Measurements from ENCODE around the gene EXOC1.
"Not testable (repeated sequence)": the region's sequence is repeated elsewhere in the genome, so short reads cannot be mapped to it uniquely, and the experiment has no call there.

EXOC1 gene

GRCh38 chr4:55931043-55931442 is 77.6 kb downstream of the EXOC1 start:
- no peaks in the 10 kb centered on the region for H3K36me3 ChIP-seq (ENCODE audit: insufficient read depth, low read length)
- H3K79me2 ChIP-seq (ENCODE audit: control insufficient read depth, insufficient read depth, low read length, unreplicated experiment): no peaks in the 10 kb centered on the region
- H2AFZ ChIP-seq (ENCODE audit: low read length, unreplicated experiment): no peak overlapping the region
- no peaks in the 10 kb centered on the region for H3K27me3 ChIP-seq (ENCODE audit: insufficient read depth, low read length)
- no peak overlapping the region for H3K4me3 ChIP-seq (ENCODE audit: low read depth, low read length)
- H3K27ac ChIP-seq (ENCODE audit: low read depth, low read length): no peak overlapping the region
- no peaks in the 10 kb centered on the region for H3K4me1 ChIP-seq (ENCODE audit: control insufficient read depth, insufficient read depth, low read length, unreplicated experiment)

GRCh38 chr4:55931833-55932232 is 78.4 kb downstream of the EXOC1 start:
- Histone ChIP-seq H3K27ac (ENCODE audit: low read depth, low read length) (no peak overlapping the region), H2AFZ (ENCODE audit: low read length, unreplicated experiment) (no peak overlapping the region), H3K79me2 (ENCODE audit: control insufficient read depth, insufficient read depth, low read length, unreplicated experiment) (no peaks in the 10 kb centered on the region), H3K27me3 (ENCODE audit: insufficient read depth, low read length) (no peaks in the 10 kb centered on the region), H3K4me3 (ENCODE audit: low read depth, low read length) (no peak overlapping the region), H3K36me3 (ENCODE audit: insufficient read depth, low read length) (no peaks in the 10 kb centered on the region), H3K4me1 (ENCODE audit: control insufficient read depth, insufficient read depth, low read length, unreplicated experiment) (no peaks in the 10 kb centered on the region)

GRCh38 chr4:55932511-55932910 is 79.1 kb downstream of the EXOC1 start:
- Histone ChIP-seq H2AFZ (ENCODE audit: low read length, unreplicated experiment) (no peak overlapping the region), H3K4me1 (ENCODE audit: control insufficient read depth, insufficient read depth, low read length, unreplicated experiment) (no peaks in the 10 kb centered on the region), H3K4me3 (ENCODE audit: low read depth, low read length) (no peak overlapping the region), H3K36me3 (ENCODE audit: insufficient read depth, low read length) (0 out of 2 replicates have a peak, but pooled peaks cover 6% of the 10 kb centered on the region), H3K27me3 (ENCODE audit: insufficient read depth, low read length) (no peaks in the 10 kb centered on the region), H3K27ac (ENCODE audit: low read depth, low read length) (no peak overlapping the region), H3K79me2 (ENCODE audit: control insufficient read depth, insufficient read depth, low read length, unreplicated experiment) (no peaks in the 10 kb centered on the region)

- Histone ChIP-seq H3K79me2 (ENCODE audit: control insufficient read depth, insufficient read depth, low read length, unreplicated experiment) (no peaks in the 10 kb centered on the region), H3K27me3 (ENCODE audit: insufficient read depth, low read length) (no peaks in the 10 kb centered on the region), H3K36me3 (ENCODE audit: insufficient read depth, low read length) (peaks cover 17% of the 10 kb centered on the region), H2AFZ (ENCODE audit: low read length, unreplicated experiment) (no peak overlapping the region), H3K4me3 (ENCODE audit: low read depth, low read length) (no peak overlapping the region), H3K4me1 (ENCODE audit: control insufficient read depth, insufficient read depth, low read length, unreplicated experiment) (no peaks in the 10 kb centered on the region), H3K27ac (ENCODE audit: low read depth, low read length) (no peak overlapping the region)
Measured at GRCh38 chr4:55933611-55934010, 80.2 kb downstream of the EXOC1 start.

GRCh38 chr4:55935907-55936306 is 82.5 kb downstream of the EXOC1 start:
- not testable (repeated sequence) for H3K27ac ChIP-seq (ENCODE audit: low read depth, low read length); H3K4me3 ChIP-seq (ENCODE audit: low read depth, low read length); H3K27me3 ChIP-seq (ENCODE audit: insufficient read depth, low read length); H3K79me2 ChIP-seq (ENCODE audit: control insufficient read depth, insufficient read depth, low read length, unreplicated experiment); H2AFZ ChIP-seq (ENCODE audit: low read length, unreplicated experiment); H3K4me1 ChIP-seq (ENCODE audit: control insufficient read depth, insufficient read depth, low read length, unreplicated experiment)
- peaks cover 23% of the 10 kb centered on the region for H3K36me3 ChIP-seq (ENCODE audit: insufficient read depth, low read length)

GRCh38 chr4:55938481-55938880 is 85.0 kb downstream of the EXOC1 start:
- Histone ChIP-seq H3K4me1 (ENCODE audit: control insufficient read depth, insufficient read depth, low read length, unreplicated experiment) (no peaks in the 10 kb centered on the region), H3K79me2 (ENCODE audit: control insufficient read depth, insufficient read depth, low read length, unreplicated experiment) (no peaks in the 10 kb centered on the region), H3K27me3 (ENCODE audit: insufficient read depth, low read length) (no peaks in the 10 kb centered on the region), H2AFZ (ENCODE audit: low read length, unreplicated experiment) (no peak overlapping the region), H3K36me3 (ENCODE audit: insufficient read depth, low read length) (peaks cover 23% of the 10 kb centered on the region), H3K4me3 (ENCODE audit: low read depth, low read length) (no peak overlapping the region), H3K27ac (ENCODE audit: low read depth, low read length) (no peak overlapping the region)

GRCh38 chr4:55939421-55939820 is 86.0 kb downstream of the EXOC1 start:
- Histone ChIP-seq H3K79me2 (ENCODE audit: control insufficient read depth, insufficient read depth, low read length, unreplicated experiment) (no peaks in the 10 kb centered on the region), H3K27me3 (ENCODE audit: insufficient read depth, low read length) (no peaks in the 10 kb centered on the region), H3K4me3 (ENCODE audit: low read depth, low read length) (no peak overlapping the region), H3K27ac (ENCODE audit: low read depth, low read length) (no peak overlapping the region), H3K4me1 (ENCODE audit: control insufficient read depth, insufficient read depth, low read length, unreplicated experiment) (no peaks in the 10 kb centered on the region), H3K36me3 (ENCODE audit: insufficient read depth, low read length) (peaks cover 23% of the 10 kb centered on the region), H2AFZ (ENCODE audit: low read length, unreplicated experiment) (no peak overlapping the region)

GRCh38 chr4:55941881-55942396 is 88.5 kb downstream of the EXOC1 start:
- Histone ChIP-seq H3K4me1 (ENCODE audit: control insufficient read depth, insufficient read depth, low read length, unreplicated experiment) (peaks cover 1% of the 10 kb centered on the region), H3K79me2 (ENCODE audit: control insufficient read depth, insufficient read depth, low read length, unreplicated experiment) (peaks cover 8% of the 10 kb centered on the region), H3K27me3 (ENCODE audit: insufficient read depth, low read length) (no peaks in the 10 kb centered on the region), H3K36me3 (ENCODE audit: insufficient read depth, low read length) (peaks cover 25% of the 10 kb centered on the region), H3K4me3 (ENCODE audit: low read depth, low read length) (no peak overlapping the region), H2AFZ (ENCODE audit: low read length, unreplicated experiment) (no peak overlapping the region), H3K27ac (ENCODE audit: low read depth, low read length) (no peak overlapping the region)

- H3K4me3 ChIP-seq (ENCODE audit: low read depth, low read length): peak overlapping the region; percentile 94
- H3K27me3 ChIP-seq (ENCODE audit: insufficient read depth, low read length): no peaks in the 10 kb centered on the region
- H3K4me1 ChIP-seq (ENCODE audit: control insufficient read depth, insufficient read depth, low read length, unreplicated experiment): peaks cover 17% of the 10 kb centered on the region
- 0 out of 2 replicates have a peak, but pooled peaks cover 3% of the 10 kb centered on the region for H3K36me3 ChIP-seq (ENCODE audit: insufficient read depth, low read length)
- peaks cover 41% of the 10 kb centered on the region for H3K79me2 ChIP-seq (ENCODE audit: control insufficient read depth, insufficient read depth, low read length, unreplicated experiment)
- peak overlapping the region; percentile 100 for H3K27ac ChIP-seq (ENCODE audit: low read depth, low read length)
- H2AFZ ChIP-seq (ENCODE audit: low read length, unreplicated experiment): peak overlapping the region; percentile 73
Measured at GRCh38 chr4:55947254-55947882, 93.9 kb downstream of the EXOC1 start.

GRCh38 chr4:55947912-55948725 is 94.7 kb downstream of the EXOC1 start:
- Histone ChIP-seq H3K4me1 (ENCODE audit: control insufficient read depth, insufficient read depth, low read length, unreplicated experiment) (peaks cover 17% of the 10 kb centered on the region), H3K27ac (ENCODE audit: low read depth, low read length) (peak overlapping the region; percentile 100), H3K36me3 (ENCODE audit: insufficient read depth, low read length) (peaks cover 3% of the 10 kb centered on the region; the same call in 1 of the 2 replicates), H3K4me3 (ENCODE audit: low read depth, low read length) (peak overlapping the region; percentile 94), H2AFZ (ENCODE audit: low read length, unreplicated experiment) (peak overlapping the region; percentile 73), H3K79me2 (ENCODE audit: control insufficient read depth, insufficient read depth, low read length, unreplicated experiment) (peaks cover 44% of the 10 kb centered on the region), H3K27me3 (ENCODE audit: insufficient read depth, low read length) (no peaks in the 10 kb centered on the region)
